ENCODE results near the gene REXO5. TPM values are rescaled to one million over a fixed set of nuclear protein-coding genes. Genes with fewer than 3 reads are reported as not detected.

The REXO5 gene
- total RNA-seq, 4 donors from 2014 or later, result 0.78 to 3.6 (median 1.8) TPM

DNA sequence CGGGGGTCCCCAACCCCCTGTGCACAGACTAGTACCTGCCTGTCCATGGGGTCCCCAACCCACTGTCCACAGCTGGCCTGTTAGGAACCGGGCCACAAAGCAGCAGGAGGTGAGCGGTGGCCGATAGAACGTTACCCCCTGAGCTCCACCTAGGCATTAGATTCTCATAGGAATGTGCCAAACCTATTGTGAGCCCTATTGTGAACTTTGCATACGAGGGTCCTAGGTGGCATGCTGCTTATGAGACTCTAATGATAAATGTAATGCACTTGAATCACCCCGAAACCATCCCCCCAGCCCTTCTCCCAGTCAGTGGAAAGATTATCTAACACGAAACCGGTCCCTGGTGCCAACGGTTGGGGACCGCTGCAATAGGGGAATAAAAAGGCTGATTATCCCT, 1.5 kb downstream of the REXO5 start:
- no peak for DNase-seq
- Histone ChIP-seq H3K4me3 (replicated peaks in 1 of 3) (no peak overlapping the region), H3K27ac (no peak overlapping the region), H3K27me3 (no peaks in the 10 kb centered on the region), H3K9me3 (no peaks in the 10 kb centered on the region), H3K4me1 (peaks cover 5 to 10% of the 10 kb centered on the region in 2 donors), H3K36me3 (no peaks in the 10 kb centered on the region)
- WGBS, 2 donors, result 95 to 97% methylated on average over 11 of the region's 11 CpGs
- TF ChIP-seq, protein P1, sequence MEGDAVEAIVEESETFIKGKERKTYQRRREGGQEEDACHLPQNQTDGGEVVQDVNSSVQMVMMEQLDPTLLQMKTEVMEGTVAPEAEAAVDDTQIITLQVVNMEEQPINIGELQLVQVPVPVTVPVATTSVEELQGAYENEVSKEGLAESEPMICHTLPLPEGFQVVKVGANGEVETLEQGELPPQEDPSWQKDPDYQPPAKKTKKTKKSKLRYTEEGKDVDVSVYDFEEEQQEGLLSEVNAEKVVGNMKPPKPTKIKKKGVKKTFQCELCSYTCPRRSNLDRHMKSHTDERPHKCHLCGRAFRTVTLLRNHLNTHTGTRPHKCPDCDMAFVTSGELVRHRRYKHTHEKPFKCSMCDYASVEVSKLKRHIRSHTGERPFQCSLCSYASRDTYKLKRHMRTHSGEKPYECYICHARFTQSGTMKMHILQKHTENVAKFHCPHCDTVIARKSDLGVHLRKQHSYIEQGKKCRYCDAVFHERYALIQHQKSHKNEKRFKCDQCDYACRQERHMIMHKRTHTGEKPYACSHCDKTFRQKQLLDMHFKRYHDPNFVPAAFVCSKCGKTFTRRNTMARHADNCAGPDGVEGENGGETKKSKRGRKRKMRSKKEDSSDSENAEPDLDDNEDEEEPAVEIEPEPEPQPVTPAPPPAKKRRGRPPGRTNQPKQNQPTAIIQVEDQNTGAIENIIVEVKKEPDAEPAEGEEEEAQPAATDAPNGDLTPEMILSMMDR (IDR thresholded peaks at IDR 0.05), result no peak
- TF ChIP-seq POLR2A (IDR thresholded peaks at IDR 0.05), result no peak
- intact Hi-C loops (cut with DNase I), result no loop called here

DNA sequence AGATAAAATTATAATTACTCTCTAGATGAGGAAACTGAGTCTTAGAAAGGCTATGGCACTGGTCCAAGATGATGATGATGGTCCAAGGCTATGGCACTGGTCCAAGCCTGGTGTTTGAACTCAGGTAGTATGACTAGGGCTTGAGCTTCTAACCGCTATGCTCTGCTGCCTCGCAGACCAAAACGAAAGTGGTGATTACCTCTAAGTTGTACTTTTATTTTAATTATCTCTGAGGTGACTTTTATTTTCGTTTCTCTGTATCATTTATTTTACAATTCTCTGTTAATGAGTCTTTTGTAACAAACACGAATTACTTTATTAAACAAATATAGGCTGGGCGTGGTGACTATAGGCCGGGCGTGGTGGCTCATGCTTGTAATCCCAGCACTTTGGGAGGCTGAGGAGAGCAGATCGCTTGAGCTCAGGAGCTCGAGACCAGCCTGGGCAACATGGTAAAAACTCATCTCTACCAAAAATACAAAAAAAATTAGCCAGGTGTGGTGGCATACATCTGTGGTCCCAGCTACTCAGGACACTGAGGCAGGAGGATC, 5.6 kb downstream of the REXO5 start:
- Histone ChIP-seq H3K4me3 (replicated peaks in 1 of 3) (no peak overlapping the region), H3K36me3 (no peaks in the 10 kb centered on the region), H3K4me1 (peaks cover 3 to 4% of the 10 kb centered on the region in 2 donors), H3K9me3 (no peaks in the 10 kb centered on the region), H3K27ac (no peak overlapping the region), H3K27me3 (no peaks in the 10 kb centered on the region)
- intact Hi-C loops (cut with DNase I), result no loop called here
- TF ChIP-seq, protein P1 (IDR thresholded peaks at IDR 0.05), result no peak
- no peak for TF ChIP-seq POLR2A (IDR thresholded peaks at IDR 0.05)
- DNase-seq, result no peak
- 93 to 94% methylated on average over 10 of the region's 10 CpGs for WGBS, 2 donors

DNA sequence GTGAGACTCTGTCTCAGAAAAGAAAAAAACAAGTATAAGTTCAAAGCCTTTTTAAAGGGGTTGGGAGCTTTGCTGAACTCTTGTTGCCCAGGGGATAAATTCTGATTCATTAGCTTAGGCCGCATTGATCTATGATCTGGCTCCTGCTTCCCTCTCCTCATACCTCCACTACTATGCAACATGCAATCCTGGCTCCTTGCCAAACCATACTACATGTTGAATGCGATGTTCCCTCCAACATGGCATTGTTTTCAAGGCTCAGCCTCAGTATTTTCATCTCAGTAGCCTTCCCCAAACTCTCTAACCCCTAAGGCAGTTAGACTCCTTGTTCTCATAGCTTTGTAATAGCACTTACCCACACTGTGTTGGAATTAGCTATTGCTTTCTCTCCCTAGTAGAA, 6.2 kb downstream of the REXO5 start:
- no peaks in the 10 kb centered on the region for H3K36me3 ChIP-seq
- 83 to 88% methylated on average over 2 of the region's 2 CpGs for WGBS, 2 donors
- no peak overlapping the region for H3K27ac ChIP-seq
- intact Hi-C loops (cut with DNase I), result no loop called here
- no peak for TF ChIP-seq POLR2A (IDR thresholded peaks at IDR 0.05)
- TF ChIP-seq, protein P1 (IDR thresholded peaks at IDR 0.05), result no peak
- DNase-seq, result no peak
- no peaks in the 10 kb centered on the region for H3K4me1 ChIP-seq
- H3K9me3 ChIP-seq, result no peaks in the 10 kb centered on the region
- no peaks in the 10 kb centered on the region for H3K27me3 ChIP-seq
- H3K4me3 ChIP-seq (replicated peaks in 1 of 3), result no peak overlapping the region

DNA sequence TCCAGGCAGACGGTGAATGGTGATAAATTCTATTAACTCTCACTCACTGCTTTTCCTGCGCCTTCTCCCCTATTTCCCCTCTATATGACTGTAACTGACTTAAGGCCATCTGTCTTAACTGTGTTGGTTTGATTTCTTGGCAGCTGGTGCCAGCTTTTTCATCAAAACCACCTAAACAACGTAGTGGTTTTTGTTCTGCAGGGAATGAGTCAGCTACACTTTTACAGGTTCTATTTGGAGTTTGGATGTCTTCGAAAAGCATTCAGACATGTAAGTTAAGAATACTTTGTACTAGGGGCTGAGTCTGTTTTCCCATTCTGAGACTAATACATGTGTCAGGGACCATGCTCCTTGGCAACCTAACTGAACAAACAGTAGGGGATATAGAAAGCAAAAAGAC, 8.5 kb downstream of the REXO5 start:
- TF ChIP-seq POLR2A (IDR thresholded peaks at IDR 0.05), result no peak
- TF ChIP-seq, protein P1 (IDR thresholded peaks at IDR 0.05), result no peak
- no peaks in the 10 kb centered on the region for H3K27me3 ChIP-seq
- H3K36me3 ChIP-seq, result no peaks in the 10 kb centered on the region
- H3K9me3 ChIP-seq, result no peaks in the 10 kb centered on the region
- H3K4me3 ChIP-seq (replicated peaks in 1 of 3), result no peak overlapping the region
- WGBS, 2 donors, result 90 to 93% methylated on average over 4 of the region's 4 CpGs
- no peaks in the 10 kb centered on the region for H3K4me1 ChIP-seq
- intact Hi-C loops (cut with DNase I), result no loop called here
- H3K27ac ChIP-seq, result no peak overlapping the region
- DNase-seq, result no peak

DNA sequence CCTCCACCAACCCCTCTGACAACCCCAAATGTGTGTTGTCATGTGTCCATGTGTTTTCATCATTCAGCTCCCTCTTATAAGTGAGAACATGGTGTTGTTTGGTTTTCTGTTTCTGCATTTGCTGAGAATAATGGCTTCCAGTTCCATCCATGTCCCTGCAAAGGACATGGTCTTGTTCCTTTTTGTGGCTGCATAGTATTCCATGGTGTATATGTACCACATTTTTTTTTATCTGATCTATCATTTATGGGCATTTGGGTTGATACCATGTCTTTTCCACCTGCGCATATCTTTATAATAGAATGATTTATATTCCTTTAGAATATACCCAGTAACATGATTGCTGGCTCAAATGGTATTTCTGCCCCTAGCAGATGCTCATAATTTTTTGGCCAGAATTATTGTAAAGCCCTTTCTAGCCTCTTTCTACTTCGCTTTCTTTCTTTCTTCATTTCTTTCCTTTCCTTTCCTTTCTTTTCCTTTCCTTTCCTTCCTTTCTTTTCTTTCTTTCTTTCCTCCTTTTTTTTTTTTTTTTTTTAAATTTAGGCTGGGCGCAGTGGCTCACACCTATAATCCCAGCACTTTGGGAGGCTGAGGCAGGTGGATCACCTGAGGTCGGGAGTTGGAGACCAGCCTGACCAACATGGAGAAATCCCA, 12.7 kb downstream of the REXO5 start:
- intact Hi-C loops (cut with DNase I), result no loop called here
- no peak overlapping the region for H3K4me3 ChIP-seq (replicated peaks in 1 of 3)
- no peak for TF ChIP-seq POLR2A (IDR thresholded peaks at IDR 0.05)
- TF ChIP-seq, protein P1 (IDR thresholded peaks at IDR 0.05), result no peak
- no peaks in the 10 kb centered on the region for H3K4me1 ChIP-seq
- H3K36me3 ChIP-seq, result no peaks in the 10 kb centered on the region
- no peaks in the 10 kb centered on the region for H3K9me3 ChIP-seq
- 97 to 98% methylated on average over 4 of the region's 4 CpGs for WGBS, 2 donors
- DNase-seq, result no peak
- H3K27ac ChIP-seq, result no peak overlapping the region
- no peaks in the 10 kb centered on the region for H3K27me3 ChIP-seq
